Measurements from ENCODE around the gene TIFAB.
"Not testable (repeated sequence)": the region's sequence is repeated elsewhere in the genome, so short reads cannot be mapped to it uniquely, and the experiment has no call there.

TIFAB gene

DNA sequence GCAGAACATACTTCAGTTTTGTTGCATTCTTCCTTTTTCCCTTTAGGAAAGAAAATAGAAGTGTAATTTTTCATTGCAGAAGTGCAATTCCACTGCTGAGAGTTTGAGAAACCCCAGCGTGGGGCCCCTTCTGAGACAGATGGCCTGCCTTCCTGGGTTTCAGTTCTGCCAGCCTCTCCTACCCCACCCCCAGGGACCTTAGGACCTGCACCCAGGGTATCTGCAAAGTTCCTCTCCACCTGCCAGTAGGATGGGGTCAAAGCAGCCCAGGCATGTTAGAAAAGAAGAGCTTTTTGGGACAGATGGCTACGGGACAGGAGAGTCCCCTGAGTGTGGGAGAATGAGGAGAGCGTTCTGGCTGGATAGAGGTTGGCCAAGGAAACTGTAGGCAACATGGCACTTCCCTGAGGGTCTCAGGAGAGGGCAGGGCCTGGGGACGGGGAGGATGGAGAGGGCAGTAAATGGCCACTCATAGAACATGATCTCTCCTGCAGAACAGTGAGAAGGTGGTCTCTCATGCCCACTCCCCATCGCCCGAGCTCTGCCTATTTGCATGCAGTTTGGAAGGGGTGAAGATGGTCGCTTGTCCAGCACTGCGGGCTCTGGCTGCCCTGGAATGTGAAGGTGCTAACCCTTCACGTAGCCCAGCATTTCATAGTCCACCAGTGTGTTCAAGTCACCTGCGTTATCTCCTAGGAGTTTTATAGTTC, at the start of gene TIFAB:
Gene TIFAB, minus strand, starts transcription at position 31 of the 710 bp plus-strand sequence. CDS start 2,412 bp downstream, outside the sequence.
- no peak for TF ChIP-seq POLR2A (IDR thresholded peaks at IDR 0.05; ENCODE audit: low read depth, low read length)
- DNase-seq (ENCODE audit: insufficient read length, low spot score) = no peak
- no peak for FAIRE-seq

GRCh38 chr5:135498637-135498995, 46.5 kb upstream of the TIFAB start:
- no peak for TF ChIP-seq POLR2A (IDR thresholded peaks at IDR 0.05; ENCODE audit: low read depth, low read length)
- DNase-seq (ENCODE audit: insufficient read length, low spot score) (no peak), FAIRE-seq (no peak)

DNA sequence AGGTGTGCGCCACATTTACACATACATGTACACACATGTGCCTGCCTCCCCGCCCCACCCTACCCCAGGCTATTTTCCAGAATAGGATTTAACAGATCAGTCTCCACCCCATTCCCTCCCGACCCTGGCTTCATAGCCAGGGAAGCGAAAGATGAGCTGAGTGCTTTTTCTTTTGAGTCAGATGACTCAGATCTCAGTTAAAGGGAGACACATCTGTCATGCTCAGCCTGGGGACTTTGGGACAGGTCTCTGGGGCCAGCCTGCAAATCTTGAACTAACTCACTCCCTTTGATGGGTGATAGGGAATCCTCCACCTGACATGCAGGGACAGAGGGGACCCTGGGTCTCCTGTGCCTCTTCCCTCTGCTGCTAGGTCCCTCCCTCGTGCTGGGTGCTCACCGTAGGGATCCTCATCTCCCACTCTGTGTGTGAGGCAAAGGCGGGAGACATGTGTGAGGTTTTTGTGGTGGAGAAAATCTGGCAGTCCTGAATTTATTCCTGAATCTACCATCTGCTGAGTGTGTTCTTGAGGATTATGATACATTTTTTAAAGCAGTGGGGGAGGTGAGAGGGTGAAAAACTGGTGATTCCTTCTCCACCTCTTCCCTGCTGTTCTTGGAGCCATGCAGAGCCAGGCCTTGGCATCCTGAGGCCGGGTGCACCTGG, 46.0 kb upstream of the TIFAB start:
- no peak for FAIRE-seq
- TF ChIP-seq POLR2A (IDR thresholded peaks at IDR 0.05; ENCODE audit: low read depth, low read length) = no peak

DNA sequence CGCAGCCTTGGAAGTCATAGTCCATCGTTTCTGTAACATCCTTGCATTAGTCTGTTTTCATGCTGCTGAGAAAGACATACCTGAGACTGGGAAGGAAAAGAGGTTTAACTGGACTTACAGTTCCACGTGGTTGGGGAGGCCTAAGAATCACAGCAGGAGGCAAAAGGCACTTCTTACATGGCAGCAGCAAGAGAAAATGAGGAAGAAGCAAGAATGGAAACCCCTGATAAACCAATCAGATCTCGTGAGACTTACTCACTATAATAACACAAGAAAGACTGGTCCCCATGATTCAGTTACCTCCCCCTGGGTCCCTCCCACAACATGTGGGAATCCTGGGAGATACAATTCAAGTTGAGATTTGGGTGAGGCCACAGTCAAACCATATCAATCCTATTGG, 43.4 kb upstream of the TIFAB start:
- FAIRE-seq = not testable (repeated sequence)

More for the DNA sequence above, 46.0 kb upstream of the TIFAB start:
- DNase-seq (ENCODE audit: insufficient read length, low spot score) = no peak

GRCh38 chr5:135494196-135494595, 42.0 kb upstream of the TIFAB start:
- DNase-seq (ENCODE audit: insufficient read length, low spot score) = no peak
- FAIRE-seq = no peak
- no peak for TF ChIP-seq POLR2A (IDR thresholded peaks at IDR 0.05; ENCODE audit: low read depth, low read length)

More for the DNA sequence above, 43.4 kb upstream of the TIFAB start:
- DNase-seq (ENCODE audit: insufficient read length, low spot score) = not testable (repeated sequence)

- FAIRE-seq (peak; percentile 75), DNase-seq (ENCODE audit: insufficient read length, low spot score) (peak; percentile 84)
- TF ChIP-seq POLR2A (IDR thresholded peaks at IDR 0.05; ENCODE audit: low read depth, low read length) = no peak
Measured at GRCh38 chr5:135493406-135494180, 41.4 kb upstream of the TIFAB start.

- no peak for DNase-seq (ENCODE audit: insufficient read length, low spot score)
- TF ChIP-seq POLR2A (IDR thresholded peaks at IDR 0.05; ENCODE audit: low read depth, low read length) = no peak
- no peak for FAIRE-seq
Measured at GRCh38 chr5:135492319-135492626, 40.1 kb upstream of the TIFAB start.

DNA sequence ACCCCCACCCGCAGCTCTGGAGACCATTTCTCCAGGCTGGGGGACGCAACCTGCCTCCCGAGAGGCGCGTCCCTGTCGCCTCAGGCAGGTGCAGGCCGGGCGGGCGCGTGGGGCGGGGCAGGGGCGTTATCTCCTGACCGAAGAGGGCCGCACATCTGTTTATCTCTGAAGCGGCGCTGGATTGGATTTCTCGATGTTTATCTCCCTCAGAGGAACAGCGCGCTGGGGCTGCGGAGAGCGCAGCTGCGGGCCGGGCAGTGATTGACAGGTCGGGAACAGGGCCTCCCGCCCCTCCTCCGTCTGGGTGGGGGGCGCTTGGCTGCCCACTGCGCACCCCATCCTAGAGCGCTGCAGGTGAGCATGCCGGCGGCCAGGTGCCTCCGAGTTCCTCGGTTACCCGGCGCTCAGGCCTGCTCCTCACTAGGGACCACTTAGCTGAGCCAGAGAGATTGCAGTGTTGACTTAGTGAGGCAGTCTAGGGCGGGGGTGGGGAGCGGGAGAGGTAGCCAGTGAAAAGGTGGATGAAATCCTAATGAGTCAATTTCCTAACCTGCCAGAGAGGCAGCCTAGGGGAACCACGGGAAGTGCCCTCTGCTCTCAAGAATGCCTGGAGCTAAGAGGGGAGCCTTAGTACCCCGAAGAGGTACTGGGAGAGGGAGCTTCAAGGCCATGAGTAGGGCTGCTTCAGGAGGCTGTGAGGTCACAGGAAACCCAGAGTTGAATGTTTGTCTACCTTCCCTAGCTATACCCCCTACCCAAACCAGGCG, 39.6 kb upstream of the TIFAB start:
- TF ChIP-seq POLR2A (IDR thresholded peaks at IDR 0.05; ENCODE audit: low read depth, low read length) = no peak
- FAIRE-seq (no peak), DNase-seq (ENCODE audit: insufficient read length, low spot score) (no peak)

GRCh38 chr5:135491038-135491551, 38.9 kb upstream of the TIFAB start:
- no peak for TF ChIP-seq POLR2A (IDR thresholded peaks at IDR 0.05; ENCODE audit: low read depth, low read length)
- DNase-seq (ENCODE audit: insufficient read length, low spot score) = no peak
- no peak for FAIRE-seq

DNA sequence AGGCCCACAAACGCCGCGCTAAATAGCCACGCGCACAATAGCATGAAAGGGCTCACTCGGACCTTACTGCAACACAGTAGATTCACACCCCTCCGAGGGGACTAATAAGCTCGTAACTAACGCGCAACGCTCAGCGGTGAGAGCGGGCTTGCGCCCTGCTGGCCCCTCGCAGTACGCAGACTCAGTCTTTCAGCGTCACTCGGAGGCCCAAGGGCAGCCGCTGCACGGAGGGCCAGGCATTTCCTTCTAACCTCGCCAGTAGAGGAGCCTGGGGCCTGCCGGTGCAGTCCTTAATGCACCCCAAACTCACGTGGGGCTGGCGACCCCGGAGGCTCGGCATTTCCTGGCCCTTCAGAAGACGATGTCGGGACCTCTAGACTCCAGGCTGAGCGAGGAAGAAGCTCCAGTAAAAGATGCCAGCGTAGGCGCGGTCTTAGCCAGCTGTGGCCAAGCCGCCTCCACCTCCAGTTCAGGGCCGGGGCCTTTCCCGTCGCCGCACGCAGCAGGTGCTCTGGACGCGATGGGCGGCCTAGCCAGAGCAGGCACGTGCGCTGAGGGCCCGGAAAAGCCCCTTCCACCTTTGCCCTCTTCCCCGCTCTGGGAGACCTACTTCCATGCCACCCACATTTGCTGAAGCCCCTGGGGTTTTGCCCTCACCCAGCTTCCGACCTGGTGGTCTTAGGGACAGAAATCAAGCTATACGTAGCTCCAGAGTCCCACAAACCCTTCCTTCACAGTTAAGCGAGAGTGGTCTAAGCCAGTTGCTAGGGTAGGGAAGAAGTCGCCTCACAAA, 38.3 kb upstream of the TIFAB start:
- FAIRE-seq = no peak
- no peak for TF ChIP-seq POLR2A (IDR thresholded peaks at IDR 0.05; ENCODE audit: low read depth, low read length)
- no peak for DNase-seq (ENCODE audit: insufficient read length, low spot score)

DNA sequence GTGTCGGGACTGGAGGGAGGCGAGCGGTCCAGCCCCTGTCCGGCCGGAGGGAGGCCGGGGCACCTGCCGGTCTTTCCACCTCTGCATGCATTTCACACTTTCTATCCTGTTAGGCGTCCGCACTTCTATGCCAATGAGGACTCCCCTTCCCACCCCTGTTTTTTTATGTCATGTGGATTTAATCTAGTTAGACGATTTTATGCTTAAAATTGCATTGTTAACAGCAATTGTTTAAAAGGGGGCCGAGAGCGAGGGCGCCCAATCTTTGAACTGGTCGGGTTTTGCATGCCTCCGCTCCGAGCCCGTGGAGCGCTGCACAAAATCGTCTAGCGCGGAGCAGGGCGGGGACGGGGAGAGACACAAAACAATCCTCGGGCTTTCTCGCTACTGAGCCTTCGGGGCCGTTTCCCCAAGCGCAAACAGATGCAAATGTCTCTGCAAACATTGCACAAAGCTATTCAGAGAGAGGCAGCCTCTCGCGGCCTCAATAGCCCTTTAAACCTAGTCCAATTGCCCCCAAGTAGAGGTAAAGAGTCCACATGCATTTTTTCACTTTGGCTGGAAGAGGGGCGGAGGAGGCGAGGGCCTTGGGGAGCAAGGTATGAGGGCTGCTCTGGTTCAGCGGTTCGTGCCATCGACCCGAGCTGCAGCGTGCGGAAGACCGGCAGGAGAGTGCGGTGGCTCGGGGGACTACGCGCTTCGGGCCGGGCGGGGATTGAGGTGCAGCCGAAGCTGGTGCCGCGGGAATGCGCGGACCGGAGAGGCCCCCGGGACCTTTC, 37.5 kb upstream of the TIFAB start:
- DNase-seq (ENCODE audit: insufficient read length, low spot score) = no peak
- no peak for TF ChIP-seq POLR2A (IDR thresholded peaks at IDR 0.05; ENCODE audit: low read depth, low read length)
- no peak for FAIRE-seq

DNA sequence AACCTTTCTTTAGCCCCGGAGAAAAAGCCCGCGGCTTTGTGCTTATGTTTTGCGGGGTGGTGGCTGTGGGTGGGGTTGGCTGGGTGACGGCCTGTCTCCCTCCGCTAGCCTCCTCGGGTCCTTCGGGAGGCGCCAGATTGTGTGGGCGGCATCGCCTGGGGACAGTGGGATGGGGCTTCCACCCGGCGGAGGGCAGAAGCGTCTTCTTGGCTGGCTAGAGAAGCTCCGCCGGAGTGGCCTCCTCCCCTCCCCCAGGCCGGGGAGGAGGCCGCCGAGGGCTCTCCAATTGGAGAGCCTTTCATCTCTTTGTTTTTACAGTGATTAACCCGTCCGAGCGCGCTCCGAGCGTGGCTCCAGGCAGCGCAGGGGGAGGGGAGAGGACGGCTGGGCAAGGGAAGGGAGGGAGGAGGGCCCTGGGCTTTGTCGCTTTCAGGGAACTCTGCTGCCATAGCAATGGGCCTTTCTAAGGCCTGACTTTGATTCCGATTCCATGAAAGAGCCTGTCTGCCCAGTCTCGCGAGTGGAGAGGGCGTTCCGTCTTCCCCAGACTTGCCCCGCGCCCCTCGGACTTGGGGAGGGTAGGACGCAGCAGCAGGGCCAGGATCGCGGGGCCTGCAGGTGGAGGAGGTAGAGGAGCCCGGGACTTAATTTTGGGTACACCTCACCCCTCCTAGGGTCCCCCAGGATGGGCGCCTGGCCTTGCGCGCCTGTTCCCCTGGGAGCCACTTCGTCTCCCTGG, 36.7 kb upstream of the TIFAB start:
- no peak for TF ChIP-seq POLR2A (IDR thresholded peaks at IDR 0.05; ENCODE audit: low read depth, low read length)

More for the DNA sequence above, 36.7 kb upstream of the TIFAB start:
- peak; percentile 96 for DNase-seq (ENCODE audit: insufficient read length, low spot score)
- FAIRE-seq = no peak

Data from H54 (cell line).